ENCODE data around the gene FRMPD3. TPM values are rescaled to one million over a fixed set of nuclear protein-coding genes. Genes with fewer than 3 reads are reported as not detected.

Gene FRMPD3
- total RNA-seq, 4 donors from 2014 or later, result 0.14 to 1.5 TPM; not detected in 2

- no peaks in the 10 kb centered on the region for H3K36me3 ChIP-seq
- intact Hi-C loops (cut with DNase I; ENCODE audit: low total_unique reads), result no loop called here
Measured at GRCh38 chrX:107448625-107448997, 841 bp upstream of the FRMPD3 start.

GRCh38 chrX:107450823-107451509 lies 1.5 kb downstream of the FRMPD3 start:
- TF ChIP-seq CTCF (IDR thresholded peaks at IDR 0.05) (no peak), POLR2A (IDR thresholded peaks at IDR 0.05) (no peak)
- peaks cover 0 to 4% of the 10 kb centered on the region in 2 donors for H3K27me3 ChIP-seq
- intact Hi-C loops (cut with DNase I; ENCODE audit: low total_unique reads), result no loop called here
- no peaks in the 10 kb centered on the region for H3K36me3 ChIP-seq
- no peaks in the 10 kb centered on the region for H3K4me1 ChIP-seq
- no peak overlapping the region for H3K4me3 ChIP-seq
- H3K9me3 ChIP-seq, result no peaks in the 10 kb centered on the region
- no peak for DNase-seq
- no peak overlapping the region for H3K27ac ChIP-seq

More at GRCh38 chrX:107448625-107448997, 841 bp upstream of the FRMPD3 start:
- H3K9me3 ChIP-seq, result no peaks in the 10 kb centered on the region
- no peak for TF ChIP-seq POLR2A (IDR thresholded peaks at IDR 0.05)
- no peak for TF ChIP-seq CTCF (IDR thresholded peaks at IDR 0.05)
- peaks cover 0 to 4% of the 10 kb centered on the region in 2 donors for H3K27me3 ChIP-seq
- H3K4me1 ChIP-seq, result no peaks in the 10 kb centered on the region
- DNase-seq, result no peak
- no peak overlapping the region for H3K27ac ChIP-seq
- peak overlapping the region; percentile 23 to 42 for H3K4me3 ChIP-seq

GRCh38 chrX:107451731-107452130 lies 2.3 kb downstream of the FRMPD3 start:
- Histone ChIP-seq H3K9me3 (no peaks in the 10 kb centered on the region), H3K27me3 (no peaks in the 10 kb centered on the region), H3K36me3 (no peaks in the 10 kb centered on the region), H3K27ac (no peak overlapping the region), H3K4me3 (no peak overlapping the region), H3K4me1 (no peaks in the 10 kb centered on the region)
- DNase-seq, result no peak
- TF ChIP-seq POLR2A (IDR thresholded peaks at IDR 0.05), result no peak
- no peak for TF ChIP-seq CTCF (IDR thresholded peaks at IDR 0.05)
- intact Hi-C loops (cut with DNase I; ENCODE audit: low total_unique reads), result no loop called here

GRCh38 chrX:107452581-107452980 lies 3.1 kb downstream of the FRMPD3 start:
- no peaks in the 10 kb centered on the region for H3K4me1 ChIP-seq
- no peak overlapping the region for H3K27ac ChIP-seq
- intact Hi-C loops (cut with DNase I; ENCODE audit: low total_unique reads), result no loop called here
- no peaks in the 10 kb centered on the region for H3K9me3 ChIP-seq
- TF ChIP-seq CTCF (IDR thresholded peaks at IDR 0.05) (no peak), POLR2A (IDR thresholded peaks at IDR 0.05) (no peak)
- no peak for DNase-seq
- H3K4me3 ChIP-seq, result no peak overlapping the region
- no peaks in the 10 kb centered on the region for H3K27me3 ChIP-seq
- no peaks in the 10 kb centered on the region for H3K36me3 ChIP-seq

- Histone ChIP-seq H3K4me3 (no peak overlapping the region), H3K4me1 (no peaks in the 10 kb centered on the region), H3K27me3 (no peaks in the 10 kb centered on the region), H3K9me3 (no peaks in the 10 kb centered on the region), H3K27ac (no peak overlapping the region), H3K36me3 (no peaks in the 10 kb centered on the region)
- intact Hi-C loops (cut with DNase I; ENCODE audit: low total_unique reads), result no loop called here
- TF ChIP-seq CTCF (IDR thresholded peaks at IDR 0.05) (no peak), POLR2A (IDR thresholded peaks at IDR 0.05) (no peak)
- no peak for DNase-seq
Measured at GRCh38 chrX:107454302-107454701, 4.8 kb downstream of the FRMPD3 start.

Measured in uterus (tissue), 4 donors.